ENCODE data around the gene CAPN15.

The CAPN15 gene

GRCh38 chr16:575354-576196 lies 48.1 kb downstream of the CAPN15 start:
- Histone ChIP-seq H3K27me3 (ENCODE audit: insufficient read depth, low read depth) (no peaks in the 10 kb centered on the region), H3K4me2 (no peak overlapping the region), H3K79me2 (ENCODE audit: insufficient read depth, low read depth) (peaks cover 3% of the 10 kb centered on the region; the same call in 1 of the 2 replicates), H3K9ac (no peak overlapping the region), H3K4me1 (ENCODE audit: low read depth, poor library complexity, severe bottlenecking) (peaks cover 6% of the 10 kb centered on the region), H2AFZ (ENCODE audit: low read depth) (no peak overlapping the region), H3K36me3 (ENCODE audit: insufficient read depth) (no peaks in the 10 kb centered on the region), H3K4me3 (IDR thresholded peaks at IDR 0.05; ENCODE audit: insufficient read depth, low read depth, low read length) (no peak overlapping the region), H4K20me1 (ENCODE audit: insufficient read depth) (no peaks in the 10 kb centered on the region), H3K27ac (no peak overlapping the region)
- TF ChIP-seq CTCF (conservative IDR thresholded peaks at IDR 0.05; ENCODE audit: low read depth, low read length), result no peak

GRCh38 chr16:576197-576822 lies 48.8 kb downstream of the CAPN15 start:
- H3K27ac ChIP-seq, result no peak overlapping the region
- no peaks in the 10 kb centered on the region for H3K27me3 ChIP-seq (ENCODE audit: insufficient read depth, low read depth)
- no peaks in the 10 kb centered on the region for H3K79me2 ChIP-seq (ENCODE audit: insufficient read depth, low read depth)
- H3K4me3 ChIP-seq (IDR thresholded peaks at IDR 0.05; ENCODE audit: insufficient read depth, low read depth, low read length), result no peak overlapping the region
- H2AFZ ChIP-seq (ENCODE audit: low read depth), result no peak overlapping the region
- H3K36me3 ChIP-seq (ENCODE audit: insufficient read depth), result no peaks in the 10 kb centered on the region
- H3K9ac ChIP-seq, result no peak overlapping the region
- TF ChIP-seq CTCF (conservative IDR thresholded peaks at IDR 0.05; ENCODE audit: low read depth, low read length), result no peak
- no peak overlapping the region for H3K4me2 ChIP-seq
- peaks cover 6% of the 10 kb centered on the region for H3K4me1 ChIP-seq (ENCODE audit: low read depth, poor library complexity, severe bottlenecking)
- no peaks in the 10 kb centered on the region for H4K20me1 ChIP-seq (ENCODE audit: insufficient read depth)

- Histone ChIP-seq H3K27ac (no peak overlapping the region), H3K79me2 (ENCODE audit: insufficient read depth, low read depth) (no peaks in the 10 kb centered on the region), H3K4me3 (IDR thresholded peaks at IDR 0.05; ENCODE audit: insufficient read depth, low read depth, low read length) (no peak overlapping the region), H3K27me3 (ENCODE audit: insufficient read depth, low read depth) (no peaks in the 10 kb centered on the region), H4K20me1 (ENCODE audit: insufficient read depth) (no peaks in the 10 kb centered on the region), H2AFZ (ENCODE audit: low read depth) (no peak overlapping the region), H3K36me3 (ENCODE audit: insufficient read depth) (no peaks in the 10 kb centered on the region), H3K4me1 (ENCODE audit: low read depth, poor library complexity, severe bottlenecking) (peaks cover 6% of the 10 kb centered on the region), H3K9ac (no peak overlapping the region), H3K4me2 (no peak overlapping the region)
- no peak for TF ChIP-seq CTCF (conservative IDR thresholded peaks at IDR 0.05; ENCODE audit: low read depth, low read length)
Observed at GRCh38 chr16:576823-577201, 49.3 kb downstream of the CAPN15 start.

- Histone ChIP-seq H2AFZ (ENCODE audit: low read depth) (no peak overlapping the region), H3K27ac (no peak overlapping the region), H3K79me2 (ENCODE audit: insufficient read depth, low read depth) (no peaks in the 10 kb centered on the region), H3K4me2 (no peak overlapping the region), H3K27me3 (ENCODE audit: insufficient read depth, low read depth) (no peaks in the 10 kb centered on the region), H4K20me1 (ENCODE audit: insufficient read depth) (no peaks in the 10 kb centered on the region), H3K4me1 (ENCODE audit: low read depth, poor library complexity, severe bottlenecking) (peaks cover 6% of the 10 kb centered on the region), H3K9ac (no peak overlapping the region), H3K36me3 (ENCODE audit: insufficient read depth) (no peaks in the 10 kb centered on the region), H3K4me3 (IDR thresholded peaks at IDR 0.05; ENCODE audit: insufficient read depth, low read depth, low read length) (no peak overlapping the region)
- TF ChIP-seq CTCF (conservative IDR thresholded peaks at IDR 0.05; ENCODE audit: low read depth, low read length), result no peak
Observed at GRCh38 chr16:577796-578195, 50.3 kb downstream of the CAPN15 start.

Data from KMS-11 (cell line).